Loucy (cell line): ENCODE results near the gene ST3GAL5.
A peak's percentile ranks its signal among the peaks of the same experiment; 100 is the strongest.

ENCODE experiments used
- H2AFZ ChIP-seq: fragments of 200-600 bp; sonication (generic); 2 replicates; pipeline ENCODE4 v1.6.0; 2016; ENCODE audit warnings: antibody characterized with exemption, mild to moderate bottlenecking, low read length, moderate library complexity
- H3F3A ChIP-seq: fragments of 200-600 bp; 2 replicates; pipeline ENCODE4 v1.6.0; 2016; ENCODE audit warnings: antibody characterized with exemption, low read depth, mild to moderate bottlenecking
- H3K27me3 ChIP-seq: fragments of 200-600 bp; sonication (generic); 2 replicates; pipeline ENCODE4 v1.6.1; 2014; ENCODE audit warnings: low read length, mild to moderate bottlenecking; ENCODE audit not compliant: insufficient read depth, poor library complexity, severe bottlenecking
- H3K36me3 ChIP-seq: fragments of 200-600 bp; sonication (generic); 2 replicates; pipeline ENCODE4 v1.6.1; 2016; ENCODE audit warnings: low read length; ENCODE audit not compliant: insufficient read depth
- H3K4me1 ChIP-seq: fragments of 200-600 bp; sonication (generic); 2 replicates; pipeline ENCODE4 v1.5.1; 2014; ENCODE audit warnings: low read length, mild to moderate bottlenecking; ENCODE audit not compliant: insufficient read depth, poor library complexity, severe bottlenecking
- H3K4me2 ChIP-seq: fragments of 200-600 bp; sonication (generic); 2 replicates; pipeline ENCODE4 v1.6.0; 2014; ENCODE audit warnings: antibody characterized with exemption, low read length, low read depth, mild to moderate bottlenecking; ENCODE audit not compliant: poor library complexity, severe bottlenecking
- H3K4me3 ChIP-seq: fragments of 200-600 bp; sonication (generic); 2 replicates; pipeline ENCODE4 v1.5.1; 2014; ENCODE audit warnings: low read length, mild to moderate bottlenecking, mixed read lengths; ENCODE audit not compliant: poor library complexity, severe bottlenecking
- H3K79me2 ChIP-seq: fragments of 200-600 bp; sonication (generic); 2 replicates; pipeline ENCODE4 v1.6.1; 2014; ENCODE audit warnings: low read length; ENCODE audit not compliant: insufficient read depth
- H3K9ac ChIP-seq: fragments of 200-600 bp; sonication (generic); 2 replicates; pipeline ENCODE4 v1.6.0; 2014; ENCODE audit warnings: mild to moderate bottlenecking, low read depth, low read length, moderate library complexity; ENCODE audit not compliant: poor library complexity, severe bottlenecking
- H3K9me2 ChIP-seq: fragments of 200-600 bp; sonication (generic); replicated peaks from 2 replicates; pipeline ENCODE4 v1.6.1; 2016; ENCODE audit warnings: low read depth, low read length, mixed read lengths
- H3K9me3 ChIP-seq: fragments of 200-600 bp; sonication (generic); 2 replicates; pipeline ENCODE4 v1.6.1; 2014; ENCODE audit warnings: mild to moderate bottlenecking, antibody characterized with exemption, low read length, low read depth; ENCODE audit not compliant: insufficient read depth
- H4K20me1 ChIP-seq: fragments of 200-600 bp; sonication (generic); 2 replicates; pipeline ENCODE4 v1.6.0; 2014; ENCODE audit warnings: antibody characterized with exemption, low read length, mild to moderate bottlenecking; ENCODE audit not compliant: insufficient read depth, poor library complexity, severe bottlenecking
- CTCF ChIP-seq: fragments of 200-600 bp; sonication (generic); conservative IDR thresholded peaks from 2 replicates; pipeline ENCODE4 v1.5.1; 2014; ENCODE audit warnings: mild to moderate bottlenecking, antibody characterized with exemption, low read length
- EZH2phosphoT487 ChIP-seq: fragments of 200-600 bp; IDR thresholded peaks from 2 replicates; pipeline ENCODE4 v1.6.1; 2018; ENCODE audit warnings: antibody characterized with exemption, mild to moderate bottlenecking, moderate library complexity, borderline replicate concordance

ST3GAL5 gene

DNA sequence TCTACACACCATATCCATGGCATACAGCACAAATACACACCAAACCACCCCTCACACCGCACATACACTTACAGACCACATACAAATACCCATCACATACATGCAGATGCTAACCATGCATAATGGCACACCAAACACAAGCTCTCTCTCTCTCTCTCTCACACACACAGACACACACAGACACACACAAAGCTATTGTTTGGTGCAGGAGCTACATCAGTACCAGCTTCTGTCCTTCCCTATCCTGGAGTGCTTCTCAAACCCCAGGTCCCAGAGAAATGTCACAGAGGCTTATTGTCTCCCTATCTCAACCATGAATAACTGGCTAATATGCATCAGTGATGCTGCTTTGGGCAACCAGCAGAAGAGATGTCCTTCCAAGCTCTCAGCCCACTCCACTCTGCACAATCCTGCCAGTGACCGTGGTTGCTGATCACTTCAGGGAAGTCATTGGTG is 36.5 kb upstream of the ST3GAL5 start:
- Histone ChIP-seq H3K36me3 (no peaks in the 10 kb centered on the region), H3K4me1 (peaks cover 34% of the 10 kb centered on the region), H3K9me3 (no peaks in the 10 kb centered on the region), H3K4me3 (no peak overlapping the region), H3K9ac (no peak overlapping the region), H4K20me1 (no peaks in the 10 kb centered on the region), H3K79me2 (no peaks in the 10 kb centered on the region), H3F3A (0 out of 2 replicates have a peak, but pooled peaks cover 2% of the 10 kb centered on the region), H2AFZ (no peak overlapping the region), H3K9me2 (no peaks in the 10 kb centered on the region), H3K27me3 (no peaks in the 10 kb centered on the region), H3K4me2 (no peak overlapping the region)
- TF ChIP-seq EZH2phosphoT487 (no peak), CTCF (no peak)

- H3K79me2 ChIP-seq: no peaks in the 10 kb centered on the region
- H3K36me3 ChIP-seq: no peaks in the 10 kb centered on the region
- no peaks in the 10 kb centered on the region for H3K27me3 ChIP-seq
- peaks cover 34% of the 10 kb centered on the region for H3K4me1 ChIP-seq
- TF ChIP-seq EZH2phosphoT487 (no peak), CTCF (no peak)
- H3K9me2 ChIP-seq: no peaks in the 10 kb centered on the region
- no peaks in the 10 kb centered on the region for H4K20me1 ChIP-seq
- 0 out of 2 replicates have a peak, but pooled peaks cover 2% of the 10 kb centered on the region for H3F3A ChIP-seq
- H3K4me2 ChIP-seq: no peak overlapping the region
- no peak overlapping the region for H3K4me3 ChIP-seq
- H3K9me3 ChIP-seq: no peaks in the 10 kb centered on the region
- H3K9ac ChIP-seq: no peak overlapping the region
- H2AFZ ChIP-seq: peak overlapping the region; percentile 42; the same call in 1 of the 2 replicates
These were observed 35.7 kb upstream of the ST3GAL5 start for GRCh38 chr2:85924522-85924921.

- Histone ChIP-seq H3K79me2 (no peaks in the 10 kb centered on the region), H3K9me3 (no peaks in the 10 kb centered on the region), H3K4me3 (no peak overlapping the region), H3K36me3 (no peaks in the 10 kb centered on the region), H3F3A (no peaks in the 10 kb centered on the region), H3K4me2 (no peak overlapping the region), H4K20me1 (no peaks in the 10 kb centered on the region), H3K4me1 (peaks cover 24% of the 10 kb centered on the region), H3K9ac (no peak overlapping the region), H3K27me3 (no peaks in the 10 kb centered on the region), H2AFZ (no peak overlapping the region), H3K9me2 (no peaks in the 10 kb centered on the region)
- TF ChIP-seq CTCF (no peak), EZH2phosphoT487 (no peak)
These were observed 33.4 kb upstream of the ST3GAL5 start for GRCh38 chr2:85922199-85922598.
